ENCODE measurements around the gene TBL2. TPM values are rescaled to one million over a fixed set of nuclear protein-coding genes. Genes with fewer than 3 reads are reported as not detected.

TBL2 gene
- total and polyA plus RNA-seq, 2 experiments from 2014 or later, result 6.9 to 27.8 TPM

- TF ChIP-seq, protein P1, sequence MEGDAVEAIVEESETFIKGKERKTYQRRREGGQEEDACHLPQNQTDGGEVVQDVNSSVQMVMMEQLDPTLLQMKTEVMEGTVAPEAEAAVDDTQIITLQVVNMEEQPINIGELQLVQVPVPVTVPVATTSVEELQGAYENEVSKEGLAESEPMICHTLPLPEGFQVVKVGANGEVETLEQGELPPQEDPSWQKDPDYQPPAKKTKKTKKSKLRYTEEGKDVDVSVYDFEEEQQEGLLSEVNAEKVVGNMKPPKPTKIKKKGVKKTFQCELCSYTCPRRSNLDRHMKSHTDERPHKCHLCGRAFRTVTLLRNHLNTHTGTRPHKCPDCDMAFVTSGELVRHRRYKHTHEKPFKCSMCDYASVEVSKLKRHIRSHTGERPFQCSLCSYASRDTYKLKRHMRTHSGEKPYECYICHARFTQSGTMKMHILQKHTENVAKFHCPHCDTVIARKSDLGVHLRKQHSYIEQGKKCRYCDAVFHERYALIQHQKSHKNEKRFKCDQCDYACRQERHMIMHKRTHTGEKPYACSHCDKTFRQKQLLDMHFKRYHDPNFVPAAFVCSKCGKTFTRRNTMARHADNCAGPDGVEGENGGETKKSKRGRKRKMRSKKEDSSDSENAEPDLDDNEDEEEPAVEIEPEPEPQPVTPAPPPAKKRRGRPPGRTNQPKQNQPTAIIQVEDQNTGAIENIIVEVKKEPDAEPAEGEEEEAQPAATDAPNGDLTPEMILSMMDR (conservative IDR thresholded peaks at IDR 0.05; ENCODE audit: low read depth in 2 of 2), result no peak
- TF ChIP-seq EZH2 (IDR thresholded peaks at IDR 0.05; ENCODE audit: low read depth, unreplicated experiment) (no peak), EZH2phosphoT487 (IDR thresholded peaks at IDR 0.05; ENCODE audit: unreplicated experiment) (no peak), STAT1 (IDR thresholded peaks at IDR 0.05; ENCODE audit: unreplicated experiment) (no peak), REST (IDR thresholded peaks at IDR 0.05; ENCODE audit: unreplicated experiment) (no peak), CREB1 (CRISPR knock-in tag; IDR thresholded peaks at IDR 0.05; ENCODE audit: low read depth) (no peak), JUNB (IDR thresholded peaks at IDR 0.05; ENCODE audit: unreplicated experiment) (no peak), POLR2AphosphoS5 (IDR thresholded peaks at IDR 0.05; ENCODE audit: low read depth) (no peak), ZNF331 (CRISPR knock-in tag; IDR thresholded peaks at IDR 0.05; ENCODE audit: low read depth) (no peak), NANOG (IDR thresholded peaks at IDR 0.05; ENCODE audit: borderline replicate concordance) (no peak), ZNF114 (CRISPR knock-in tag; IDR thresholded peaks at IDR 0.05) (no peak)
- TF ChIP-seq, protein P2, sequence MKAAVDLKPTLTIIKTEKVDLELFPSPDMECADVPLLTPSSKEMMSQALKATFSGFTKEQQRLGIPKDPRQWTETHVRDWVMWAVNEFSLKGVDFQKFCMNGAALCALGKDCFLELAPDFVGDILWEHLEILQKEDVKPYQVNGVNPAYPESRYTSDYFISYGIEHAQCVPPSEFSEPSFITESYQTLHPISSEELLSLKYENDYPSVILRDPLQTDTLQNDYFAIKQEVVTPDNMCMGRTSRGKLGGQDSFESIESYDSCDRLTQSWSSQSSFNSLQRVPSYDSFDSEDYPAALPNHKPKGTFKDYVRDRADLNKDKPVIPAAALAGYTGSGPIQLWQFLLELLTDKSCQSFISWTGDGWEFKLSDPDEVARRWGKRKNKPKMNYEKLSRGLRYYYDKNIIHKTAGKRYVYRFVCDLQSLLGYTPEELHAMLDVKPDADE (IDR thresholded peaks at IDR 0.05), result no peak
- TF ChIP-seq, protein P3, sequence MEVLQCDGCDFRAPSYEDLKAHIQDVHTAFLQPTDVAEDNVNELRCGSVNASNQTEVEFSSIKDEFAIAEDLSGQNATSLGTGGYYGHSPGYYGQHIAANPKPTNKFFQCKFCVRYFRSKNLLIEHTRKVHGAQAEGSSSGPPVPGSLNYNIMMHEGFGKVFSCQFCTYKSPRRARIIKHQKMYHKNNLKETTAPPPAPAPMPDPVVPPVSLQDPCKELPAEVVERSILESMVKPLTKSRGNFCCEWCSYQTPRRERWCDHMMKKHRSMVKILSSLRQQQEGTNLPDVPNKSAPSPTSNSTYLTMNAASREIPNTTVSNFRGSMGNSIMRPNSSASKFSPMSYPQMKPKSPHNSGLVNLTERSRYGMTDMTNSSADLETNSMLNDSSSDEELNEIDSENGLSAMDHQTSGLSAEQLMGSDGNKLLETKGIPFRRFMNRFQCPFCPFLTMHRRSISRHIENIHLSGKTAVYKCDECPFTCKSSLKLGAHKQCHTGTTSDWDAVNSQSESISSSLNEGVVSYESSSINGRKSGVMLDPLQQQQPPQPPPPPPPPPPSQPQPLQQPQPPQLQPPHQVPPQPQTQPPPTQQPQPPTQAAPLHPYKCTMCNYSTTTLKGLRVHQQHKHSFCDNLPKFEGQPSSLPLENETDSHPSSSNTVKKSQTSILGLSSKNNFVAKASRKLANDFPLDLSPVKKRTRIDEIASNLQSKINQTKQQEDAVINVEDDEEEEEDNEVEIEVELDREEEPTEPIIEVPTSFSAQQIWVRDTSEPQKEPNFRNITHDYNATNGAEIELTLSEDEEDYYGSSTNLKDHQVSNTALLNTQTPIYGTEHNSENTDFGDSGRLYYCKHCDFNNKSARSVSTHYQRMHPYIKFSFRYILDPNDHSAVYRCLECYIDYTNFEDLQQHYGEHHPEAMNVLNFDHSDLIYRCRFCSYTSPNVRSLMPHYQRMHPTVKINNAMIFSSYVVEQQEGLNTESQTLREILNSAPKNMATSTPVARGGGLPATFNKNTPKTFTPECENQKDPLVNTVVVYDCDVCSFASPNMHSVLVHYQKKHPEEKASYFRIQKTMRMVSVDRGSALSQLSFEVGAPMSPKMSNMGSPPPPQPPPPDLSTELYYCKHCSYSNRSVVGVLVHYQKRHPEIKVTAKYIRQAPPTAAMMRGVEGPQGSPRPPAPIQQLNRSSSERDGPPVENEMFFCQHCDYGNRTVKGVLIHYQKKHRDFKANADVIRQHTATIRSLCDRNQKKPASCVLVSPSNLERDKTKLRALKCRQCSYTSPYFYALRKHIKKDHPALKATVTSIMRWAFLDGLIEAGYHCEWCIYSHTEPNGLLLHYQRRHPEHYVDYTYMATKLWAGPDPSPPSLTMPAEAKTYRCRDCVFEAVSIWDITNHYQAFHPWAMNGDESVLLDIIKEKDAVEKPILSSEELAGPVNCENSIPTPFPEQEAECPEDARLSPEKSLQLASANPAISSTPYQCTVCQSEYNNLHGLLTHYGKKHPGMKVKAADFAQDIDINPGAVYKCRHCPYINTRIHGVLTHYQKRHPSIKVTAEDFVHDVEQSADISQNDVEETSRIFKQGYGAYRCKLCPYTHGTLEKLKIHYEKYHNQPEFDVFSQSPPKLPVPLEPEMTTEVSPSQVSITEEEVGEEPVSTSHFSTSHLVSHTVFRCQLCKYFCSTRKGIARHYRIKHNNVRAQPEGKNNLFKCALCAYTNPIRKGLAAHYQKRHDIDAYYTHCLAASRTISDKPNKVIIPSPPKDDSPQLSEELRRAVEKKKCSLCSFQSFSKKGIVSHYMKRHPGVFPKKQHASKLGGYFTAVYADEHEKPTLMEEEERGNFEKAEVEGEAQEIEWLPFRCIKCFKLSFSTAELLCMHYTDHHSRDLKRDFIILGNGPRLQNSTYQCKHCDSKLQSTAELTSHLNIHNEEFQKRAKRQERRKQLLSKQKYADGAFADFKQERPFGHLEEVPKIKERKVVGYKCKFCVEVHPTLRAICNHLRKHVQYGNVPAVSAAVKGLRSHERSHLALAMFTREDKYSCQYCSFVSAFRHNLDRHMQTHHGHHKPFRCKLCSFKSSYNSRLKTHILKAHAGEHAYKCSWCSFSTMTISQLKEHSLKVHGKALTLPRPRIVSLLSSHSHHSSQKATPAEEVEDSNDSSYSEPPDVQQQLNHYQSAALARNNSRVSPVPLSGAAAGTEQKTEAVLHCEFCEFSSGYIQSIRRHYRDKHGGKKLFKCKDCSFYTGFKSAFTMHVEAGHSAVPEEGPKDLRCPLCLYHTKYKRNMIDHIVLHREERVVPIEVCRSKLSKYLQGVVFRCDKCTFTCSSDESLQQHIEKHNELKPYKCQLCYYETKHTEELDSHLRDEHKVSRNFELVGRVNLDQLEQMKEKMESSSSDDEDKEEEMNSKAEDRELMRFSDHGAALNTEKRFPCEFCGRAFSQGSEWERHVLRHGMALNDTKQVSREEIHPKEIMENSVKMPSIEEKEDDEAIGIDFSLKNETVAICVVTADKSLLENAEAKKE (CRISPR knock-in tag; IDR thresholded peaks at IDR 0.05), result no peak
- no peaks in the 10 kb centered on the region for H3K27me3 ChIP-seq (ENCODE audit: insufficient read depth)
- peaks cover 66% of the 10 kb centered on the region for H3K36me3 Mint-ChIP-seq (ENCODE audit: low read depth)
- ATAC-seq, result no peak
- peak overlapping the region; percentile 67 for H3K4me3 ChIP-seq
- peaks cover 66% of the 10 kb centered on the region for H4K20me1 ChIP-seq (replicated peaks; ENCODE audit: insufficient read depth)
- peaks cover 83% of the 10 kb centered on the region for H3K79me2 ChIP-seq (replicated peaks; ENCODE audit: insufficient read depth)
- peaks cover 8% of the 10 kb centered on the region for H3K27me3 Mint-ChIP-seq (ENCODE audit: insufficient read depth, low read depth, poor library complexity)
- H3K4me2 ChIP-seq, result peak overlapping the region; percentile 86; the same call in 1 of the 2 replicates
- peaks cover 28% of the 10 kb centered on the region for H3K4me1 Mint-ChIP-seq
- H2AFZ ChIP-seq, result no peak overlapping the region
- H3K9me2 ChIP-seq (ENCODE audit: insufficient read depth), result no peaks in the 10 kb centered on the region
- H3F3A ChIP-seq (replicated peaks; ENCODE audit: low read depth), result no peaks in the 10 kb centered on the region
- H3K27ac ChIP-seq (ENCODE audit: low read depth), result no peak overlapping the region
- H3K4me1 ChIP-seq (ENCODE audit: insufficient read depth), result peaks cover 18% of the 10 kb centered on the region
- no peak for DNase-seq (ENCODE audit: low spot score)
- peaks cover 43% of the 10 kb centered on the region for H3K36me3 ChIP-seq (ENCODE audit: insufficient read depth)
- H3K9me3 Mint-ChIP-seq, result no peaks in the 10 kb centered on the region
- H3K27ac Mint-ChIP-seq, result no peak overlapping the region
- peak overlapping the region; percentile 58 for H3K4me3 Mint-ChIP-seq
These were observed 59.9 kb downstream of the TBL2 start for GRCh38 chr7:73518470-73518869.
